Fibroblast of peridontal ligament (primary cell): Measurements from ENCODE around the gene TEX14.
"Not testable (repeated sequence)": the region's sequence is repeated elsewhere in the genome, so short reads cannot be mapped to it uniquely, and the experiment has no call there.

Experiments
- DNase-seq: peaks from one replicate; pipeline ENCODE4 v3.0.0-alpha.2; 2010; ENCODE audit errors: extremely low read depth

The TEX14 gene

GRCh38 chr17:58692239-58693055, 602 bp upstream of the TEX14 start, which contains the start of gene RAD51C:
RAD51C (plus strand) TSS chr17:58692602; CDS start chr17:58692644, 42 bp downstream.
- DNase-seq: peak; percentile 78

GRCh38 chr17:58690033-58690432, 1.8 kb downstream of the TEX14 start:
- not testable (repeated sequence) for DNase-seq

GRCh38 chr17:58688521-58688920, 3.3 kb downstream of the TEX14 start:
- no peak for DNase-seq

- DNase-seq: no peak
Observed at GRCh38 chr17:58686980-58687379, 4.9 kb downstream of the TEX14 start.

- not testable (repeated sequence) for DNase-seq
Observed at GRCh38 chr17:58684462-58684861, 7.4 kb downstream of the TEX14 start.

GRCh38 chr17:58684003-58684402, 7.8 kb downstream of the TEX14 start:
- no peak for DNase-seq

GRCh38 chr17:58680038-58680369, 11.8 kb downstream of the TEX14 start:
- DNase-seq: no peak

- no peak for DNase-seq
Observed at GRCh38 chr17:58679263-58680037, 12.4 kb downstream of the TEX14 start.

- DNase-seq: not testable (repeated sequence)
Observed at GRCh38 chr17:58678287-58678686, 13.6 kb downstream of the TEX14 start.

GRCh38 chr17:58677194-58677880, 14.5 kb downstream of the TEX14 start:
- peak; percentile 64 for DNase-seq

- DNase-seq: no peak
Observed at GRCh38 chr17:58671969-58672368, 19.9 kb downstream of the TEX14 start.

GRCh38 chr17:58669853-58670252, 22.0 kb downstream of the TEX14 start:
- DNase-seq: no peak

GRCh38 chr17:58668598-58668935, 23.3 kb downstream of the TEX14 start:
- no peak for DNase-seq

- DNase-seq: no peak
Observed at GRCh38 chr17:58667934-58668597, 23.8 kb downstream of the TEX14 start.

GRCh38 chr17:58666858-58667267, 25.0 kb downstream of the TEX14 start:
- peak; percentile 92 for DNase-seq

- peak; percentile 50 for DNase-seq
Observed at GRCh38 chr17:58665946-58666857, 25.6 kb downstream of the TEX14 start.

GRCh38 chr17:58664302-58664701, 27.5 kb downstream of the TEX14 start:
- DNase-seq: no peak

- no peak for DNase-seq
Observed at GRCh38 chr17:58661499-58661898, 30.3 kb downstream of the TEX14 start.

- DNase-seq: no peak
Observed at GRCh38 chr17:58660621-58661020, 31.2 kb downstream of the TEX14 start.

- DNase-seq: not testable (repeated sequence)
Observed at GRCh38 chr17:58659714-58660084, 32.1 kb downstream of the TEX14 start.
